ENCODE data around the gene AGPAT3.

DNA sequence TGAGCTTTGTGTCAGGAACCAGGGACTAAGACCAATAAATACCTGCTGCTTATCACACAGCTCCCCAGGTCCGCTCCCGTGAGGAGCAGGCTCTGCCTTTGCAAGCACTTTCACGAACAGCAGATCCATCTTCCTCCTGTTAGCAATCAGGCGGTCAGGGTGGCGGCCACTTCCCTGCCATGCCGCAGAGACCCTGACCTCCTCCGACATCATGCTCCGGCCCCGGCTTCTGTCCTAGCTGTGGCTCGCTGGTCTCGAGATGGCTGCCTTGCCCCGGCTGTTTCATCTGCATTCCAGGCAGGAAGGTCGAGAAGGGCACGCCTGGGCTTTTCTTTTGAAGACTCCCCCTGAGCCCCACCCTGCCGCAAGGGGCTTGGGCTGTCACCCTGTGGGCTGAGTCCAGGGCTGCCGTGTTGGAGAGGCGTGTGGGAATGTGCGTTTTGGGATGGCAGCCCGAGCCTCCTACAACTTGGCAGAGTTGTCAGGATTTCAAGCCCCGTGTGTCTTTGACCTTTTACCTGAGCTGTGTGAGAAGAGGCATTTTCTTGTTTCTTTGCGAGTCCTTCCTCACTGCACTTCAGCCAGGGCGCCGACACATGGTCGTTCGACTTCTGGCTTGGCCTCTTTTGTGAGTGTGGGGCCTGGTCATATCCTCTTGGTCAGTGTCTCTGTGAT lies 59.5 kb downstream of the AGPAT3 start:
- TF ChIP-seq, protein P1, sequence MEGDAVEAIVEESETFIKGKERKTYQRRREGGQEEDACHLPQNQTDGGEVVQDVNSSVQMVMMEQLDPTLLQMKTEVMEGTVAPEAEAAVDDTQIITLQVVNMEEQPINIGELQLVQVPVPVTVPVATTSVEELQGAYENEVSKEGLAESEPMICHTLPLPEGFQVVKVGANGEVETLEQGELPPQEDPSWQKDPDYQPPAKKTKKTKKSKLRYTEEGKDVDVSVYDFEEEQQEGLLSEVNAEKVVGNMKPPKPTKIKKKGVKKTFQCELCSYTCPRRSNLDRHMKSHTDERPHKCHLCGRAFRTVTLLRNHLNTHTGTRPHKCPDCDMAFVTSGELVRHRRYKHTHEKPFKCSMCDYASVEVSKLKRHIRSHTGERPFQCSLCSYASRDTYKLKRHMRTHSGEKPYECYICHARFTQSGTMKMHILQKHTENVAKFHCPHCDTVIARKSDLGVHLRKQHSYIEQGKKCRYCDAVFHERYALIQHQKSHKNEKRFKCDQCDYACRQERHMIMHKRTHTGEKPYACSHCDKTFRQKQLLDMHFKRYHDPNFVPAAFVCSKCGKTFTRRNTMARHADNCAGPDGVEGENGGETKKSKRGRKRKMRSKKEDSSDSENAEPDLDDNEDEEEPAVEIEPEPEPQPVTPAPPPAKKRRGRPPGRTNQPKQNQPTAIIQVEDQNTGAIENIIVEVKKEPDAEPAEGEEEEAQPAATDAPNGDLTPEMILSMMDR (IDR thresholded peaks at IDR 0.05) = no peak
- TF ChIP-seq EP300 (IDR thresholded peaks at IDR 0.05) = no peak
